Small intestine (tissue), 7 donors: ENCODE results near the gene BHLHE40. TPM values are rescaled to one million over a fixed set of nuclear protein-coding genes. Genes with fewer than 3 reads are reported as not detected.

Experiments
- DNase-seq, 2 donors: peaks; one replicate each; pipeline versions ENCODE4 v3.0.0 to v3.0.0-alpha.2; 2013
- FAIRE-seq: peaks from 2 replicates; lab custom pipeline; 2012; peaks lifted over from hg19 to GRCh38; lab: Jason Lieb, UNC
- H3K27ac ChIP-seq, 3 donors: one replicate each; pipeline ENCODE4 v1.5.1; 2013; ENCODE audit warnings: low read length in 2 of 3, mild to moderate bottlenecking in 2 of 3, control low read depth in 1 of 3, inconsistent platforms in 1 of 3, low read depth in 1 of 3, moderate library complexity in 1 of 3
- H3K27me3 ChIP-seq, 3 donors: one replicate each; pipeline ENCODE4 v1.6.1; 2013; ENCODE audit warnings: low read length in 3 of 3, inconsistent platforms in 1 of 3; ENCODE audit not compliant: control insufficient read depth in 3 of 3, insufficient read depth in 3 of 3
- H3K36me3 ChIP-seq, 3 donors: one replicate each; pipeline ENCODE4 v1.6.1; 2013; ENCODE audit warnings: low read length in 3 of 3, inconsistent platforms in 1 of 3, low read depth in 1 of 3, mild to moderate bottlenecking in 1 of 3, moderate library complexity in 1 of 3; ENCODE audit not compliant: control insufficient read depth in 3 of 3, insufficient read depth in 2 of 3
- H3K4me1 ChIP-seq, 3 donors: one replicate each; pipeline ENCODE4 v1.6.1; 2013; ENCODE audit warnings: low read length in 2 of 3, inconsistent platforms in 1 of 3, low read depth in 1 of 3, mild to moderate bottlenecking in 1 of 3, moderate library complexity in 1 of 3; ENCODE audit not compliant: control insufficient read depth in 3 of 3, insufficient read depth in 2 of 3
- H3K4me3 ChIP-seq, 3 donors: one replicate each; pipeline ENCODE4 v1.5.1; 2013; ENCODE audit warnings: low read length in 3 of 3, control low read depth in 1 of 3, inconsistent platforms in 1 of 3, low read depth in 1 of 3, mild to moderate bottlenecking in 1 of 3, moderate library complexity in 1 of 3
- H3K9me3 ChIP-seq, 2 donors: one replicate each; pipeline ENCODE4 v1.6.1; 2013; ENCODE audit warnings: low read depth in 1 of 2, low read length in 1 of 2; ENCODE audit not compliant: control insufficient read depth in 2 of 2, insufficient read depth in 1 of 2
- WGBS, 3 donors: extraction: QIAGEN DNeasy Blood & Tissue Kit; methylation state at CpG; one replicate each; pipeline ENCODE4 v1.1.7; 2013; 5-methylcytosine and 5-hydroxymethylcytosine counted together
- polyA plus RNA-seq, 4 donors: library from polyadenylated mRNA; stranded (reverse) in 3 of 4; unstranded in 1 of 4; fragments of 200-250 nt in 3 of 4; fragments of 120-200 nt in 1 of 4; gene quantifications; one replicate each; pipeline versions ENCODE4 v1.2.1 to v1.2.3, GENCODE V29; 2013
- donor health status: healthy with polysubstance abuse.
- donor health status: control.
- donor health status: control.
- donor health status: Bipolar disorder and iron deficiency.
- donor health status: healthy.

Gene BHLHE40
- polyA plus RNA-seq, 4 donors = 6.3 to 93.3 (median 19.7) TPM

DNA sequence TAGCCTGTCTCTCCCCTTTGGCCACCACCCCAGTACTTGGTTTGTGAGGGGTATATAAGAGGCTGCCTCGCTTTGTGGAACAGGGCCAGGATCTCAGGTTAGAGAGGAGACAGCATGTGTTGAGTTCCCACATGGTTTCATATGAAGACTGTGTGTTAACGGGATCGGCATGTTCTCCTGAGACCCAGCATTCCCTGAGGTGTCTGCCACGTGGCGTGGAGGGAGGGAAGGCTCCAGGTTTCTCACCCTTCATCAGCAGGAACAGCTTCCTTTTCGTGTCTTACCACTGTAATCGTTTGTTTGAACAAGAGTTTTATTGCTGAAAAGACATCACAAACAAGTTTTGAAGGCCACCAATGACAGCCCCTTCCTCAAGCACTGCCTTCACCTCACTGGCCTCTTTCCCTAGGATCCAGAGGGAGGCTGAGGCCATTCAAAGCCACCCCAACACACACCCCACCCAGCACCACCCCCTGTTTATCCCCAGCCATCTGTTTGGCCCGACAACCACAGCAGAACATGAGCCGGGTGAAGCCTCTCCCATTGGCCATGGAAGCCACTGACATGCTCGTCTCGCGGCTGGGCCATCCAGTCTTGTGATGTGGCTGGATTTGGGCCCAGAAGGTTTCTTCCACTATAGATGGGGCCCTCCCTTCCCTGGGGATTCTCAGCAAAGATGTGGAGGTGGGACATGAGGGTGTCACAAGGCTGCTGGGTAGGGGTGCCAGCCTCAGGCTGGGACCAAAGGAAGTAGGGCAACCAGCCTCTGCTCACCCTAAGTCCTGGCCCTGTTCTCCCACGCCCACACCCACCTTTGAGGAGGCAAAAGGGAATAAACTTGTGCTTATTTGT is 10.0 kb downstream of the BHLHE40 start:
- no peaks in the 10 kb centered on the region for H3K27me3 ChIP-seq
- no peak for FAIRE-seq
- WGBS, 3 donors = 57 to 64% (median 61%) methylated on average over 13 of the region's 13 CpGs
- H3K4me1 ChIP-seq = peaks cover 0 to 24% (median 7%) of the 10 kb centered on the region in 3 donors
- no peak overlapping the region for H3K4me3 ChIP-seq
- no peaks in the 10 kb centered on the region for H3K9me3 ChIP-seq
- no peak for DNase-seq
- H3K36me3 ChIP-seq = peaks cover 0 to 12% (median 0%) of the 10 kb centered on the region in 3 donors
- H3K27ac ChIP-seq = peak overlapping the region in 1 of 3 donors; percentile 48

DNA sequence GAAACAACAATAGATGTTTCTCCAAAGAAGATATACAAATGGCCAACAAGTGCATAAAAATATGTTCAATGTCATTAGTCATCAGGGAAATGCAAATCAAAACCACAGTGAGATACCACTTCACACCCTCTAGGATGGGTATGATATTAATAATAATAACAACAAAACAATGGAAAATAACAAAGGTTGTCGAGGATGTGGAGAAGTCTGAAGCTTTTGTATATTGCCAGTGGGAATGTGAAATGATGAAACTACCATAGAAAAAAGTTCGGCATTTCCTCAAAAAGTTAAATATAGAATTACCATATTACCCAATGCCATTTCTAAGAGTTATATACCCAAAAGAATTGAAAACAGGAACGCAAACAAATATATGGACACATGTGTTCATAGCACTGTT is 10.8 kb downstream of the BHLHE40 start:
- H3K4me3 ChIP-seq = no peak overlapping the region
- no peaks in the 10 kb centered on the region for H3K27me3 ChIP-seq
- H3K36me3 ChIP-seq = peaks cover 0 to 7% (median 0%) of the 10 kb centered on the region in 3 donors
- H3K27ac ChIP-seq = no peak overlapping the region
- DNase-seq (no peak), FAIRE-seq (no peak)
- WGBS, 3 donors = 80 to 87% (median 85%) methylated on average over 3 of the region's 3 CpGs
- H3K9me3 ChIP-seq = no peaks in the 10 kb centered on the region
- peaks cover 0 to 20% (median 2%) of the 10 kb centered on the region in 3 donors for H3K4me1 ChIP-seq

DNA sequence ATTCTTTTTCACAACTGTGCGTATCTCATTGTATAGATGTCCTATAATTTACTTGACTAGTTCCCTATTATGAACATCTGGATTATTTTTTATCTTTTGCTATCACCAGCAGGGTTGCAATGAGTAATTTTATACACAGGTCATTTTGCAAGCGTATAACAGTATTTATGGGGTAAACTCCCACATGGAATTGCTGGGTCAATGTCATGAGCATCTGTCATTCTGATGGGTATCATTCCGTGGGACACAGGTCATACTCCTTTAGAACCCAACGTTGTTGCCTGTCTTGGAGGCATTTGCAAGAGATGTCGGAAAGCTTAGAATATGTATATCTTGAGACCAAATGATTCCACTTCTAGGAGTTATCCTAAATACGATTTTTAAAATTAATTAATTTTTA is 12.9 kb downstream of the BHLHE40 start:
- no peak for FAIRE-seq
- Histone ChIP-seq H3K9me3 (no peaks in the 10 kb centered on the region), H3K27ac (no peak overlapping the region), H3K4me3 (no peak overlapping the region), H3K27me3 (no peaks in the 10 kb centered on the region), H3K4me1 (peaks cover 0 to 13% (median 2%) of the 10 kb centered on the region in 3 donors), H3K36me3 (no peaks in the 10 kb centered on the region)
- DNase-seq = no peak
- 85 to 87% (median 86%) methylated on average over 6 of the region's 6 CpGs for WGBS, 3 donors

DNA sequence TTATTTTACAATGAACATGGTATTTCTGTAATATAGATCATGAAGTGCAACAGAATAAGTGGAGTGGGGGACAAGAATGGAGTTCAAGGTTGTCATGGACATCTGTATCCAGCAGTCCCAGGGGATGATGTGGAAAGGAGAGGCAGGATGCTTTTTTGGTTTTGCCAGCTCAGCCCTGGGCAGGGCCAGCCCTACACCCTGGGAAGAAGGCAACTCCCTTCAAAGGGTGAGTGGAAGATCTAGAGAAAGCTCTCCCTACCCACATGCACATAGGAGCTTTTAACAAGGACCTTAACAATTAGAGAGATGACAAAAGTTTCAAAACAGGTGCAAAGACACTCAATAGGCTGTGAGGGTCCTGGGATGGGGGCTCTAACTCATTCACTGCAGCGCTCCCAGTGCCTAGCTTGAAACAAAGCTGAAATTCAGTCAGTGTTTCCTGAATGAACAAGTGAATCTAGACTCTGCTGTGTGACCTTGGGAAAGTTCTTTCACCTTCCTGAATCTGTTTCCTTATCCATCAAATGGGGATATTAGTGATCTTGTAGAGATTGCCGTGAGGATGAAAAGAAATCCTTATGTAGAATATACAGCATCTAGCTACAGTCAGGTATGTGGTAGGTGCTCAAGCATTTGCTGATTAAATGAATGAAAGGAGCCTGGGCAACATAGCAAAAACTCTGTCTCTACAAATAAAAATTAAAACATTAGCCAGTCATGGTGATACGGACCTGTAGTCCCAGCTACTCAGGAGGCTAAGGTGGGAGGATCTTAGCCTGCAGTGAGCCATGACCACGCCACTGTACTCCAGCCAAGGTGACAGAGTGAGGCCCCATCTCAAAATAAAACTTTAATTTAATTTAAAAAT is 14.3 kb downstream of the BHLHE40 start:
- no peak for FAIRE-seq
- DNase-seq = no peak
- Histone ChIP-seq H3K36me3 (no peaks in the 10 kb centered on the region), H3K4me3 (no peak overlapping the region), H3K27ac (no peak overlapping the region), H3K27me3 (no peaks in the 10 kb centered on the region), H3K9me3 (no peaks in the 10 kb centered on the region), H3K4me1 (peaks cover 0 to 10% (median 2%) of the 10 kb centered on the region in 3 donors)
- WGBS, 3 donors = 87 to 96% (median 95%) methylated on average over 4 of the region's 4 CpGs

DNA sequence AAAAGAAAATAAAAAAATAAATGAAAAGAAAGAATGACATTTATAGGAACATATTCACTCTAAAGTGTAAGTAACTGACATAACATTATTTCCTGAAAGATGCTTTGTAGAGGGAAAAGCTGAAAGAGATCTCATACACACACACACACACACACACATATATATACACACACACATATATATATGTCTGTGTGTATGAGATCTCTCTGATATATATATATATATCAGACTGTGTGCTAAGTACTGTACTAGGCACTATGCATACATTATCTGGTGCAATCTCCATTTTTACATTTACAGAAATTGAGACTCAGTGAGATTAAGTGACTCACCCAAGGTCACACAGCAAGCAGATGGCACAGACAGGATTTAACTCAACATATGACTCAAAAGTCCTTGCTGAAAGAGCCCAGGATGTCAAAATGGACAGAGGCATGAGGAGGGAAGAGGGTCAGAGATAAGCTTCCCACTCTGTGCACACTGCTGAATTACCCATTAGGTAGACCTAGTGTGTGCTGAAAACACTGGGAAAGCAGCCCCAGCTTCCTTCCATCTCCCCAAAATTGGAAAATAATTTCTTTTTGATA is 15.0 kb downstream of the BHLHE40 start:
- Histone ChIP-seq H3K9me3 (no peaks in the 10 kb centered on the region), H3K4me1 (peaks cover 0 to 10% (median 2%) of the 10 kb centered on the region in 3 donors), H3K36me3 (no peaks in the 10 kb centered on the region), H3K4me3 (no peak overlapping the region), H3K27ac (no peak overlapping the region), H3K27me3 (no peaks in the 10 kb centered on the region)
- FAIRE-seq (no peak), DNase-seq (no peak)

DNA sequence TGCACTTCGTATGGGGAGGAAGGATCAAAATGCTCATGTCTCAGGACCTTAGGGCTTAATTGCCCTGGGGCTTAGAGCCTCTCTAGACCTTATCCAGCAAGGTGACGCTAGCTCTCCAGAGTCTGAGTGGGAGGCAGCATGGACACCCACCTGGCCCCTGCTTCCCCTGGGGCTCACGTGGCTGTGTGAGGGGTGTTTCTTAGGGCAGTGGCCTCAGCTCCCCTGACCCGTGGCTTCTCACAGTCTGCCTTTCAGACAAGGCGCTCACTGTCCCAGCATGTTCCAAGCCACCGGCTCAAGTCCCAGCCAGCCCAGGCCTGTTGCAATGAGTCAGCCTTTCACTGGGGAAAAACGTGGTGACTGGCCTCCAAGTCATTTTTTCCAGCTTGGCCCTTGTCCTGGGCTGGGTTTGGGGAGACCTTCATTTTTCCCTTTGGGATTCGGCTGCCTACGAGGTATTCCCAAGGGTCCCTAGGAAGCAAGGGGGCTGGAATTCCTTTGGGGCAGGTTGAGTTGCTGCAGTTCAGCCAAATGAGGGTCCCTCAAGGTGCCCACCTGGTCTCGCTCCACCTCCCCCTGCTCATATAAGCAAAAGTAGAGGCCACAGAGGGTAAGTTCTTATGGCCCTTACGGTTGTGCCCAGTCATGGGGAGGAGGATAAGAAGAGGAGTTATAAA is 15.7 kb downstream of the BHLHE40 start:
- Histone ChIP-seq H3K27ac (peak overlapping the region in 1 of 3 donors; percentile 60), H3K4me3 (no peak overlapping the region), H3K9me3 (no peaks in the 10 kb centered on the region), H3K4me1 (peaks cover 0 to 10% (median 0%) of the 10 kb centered on the region in 3 donors), H3K27me3 (no peaks in the 10 kb centered on the region), H3K36me3 (no peaks in the 10 kb centered on the region)
- FAIRE-seq = no peak
- DNase-seq = no peak
- WGBS, 3 donors = 71 to 81% (median 79%) methylated on average over 11 of the region's 11 CpGs

DNA sequence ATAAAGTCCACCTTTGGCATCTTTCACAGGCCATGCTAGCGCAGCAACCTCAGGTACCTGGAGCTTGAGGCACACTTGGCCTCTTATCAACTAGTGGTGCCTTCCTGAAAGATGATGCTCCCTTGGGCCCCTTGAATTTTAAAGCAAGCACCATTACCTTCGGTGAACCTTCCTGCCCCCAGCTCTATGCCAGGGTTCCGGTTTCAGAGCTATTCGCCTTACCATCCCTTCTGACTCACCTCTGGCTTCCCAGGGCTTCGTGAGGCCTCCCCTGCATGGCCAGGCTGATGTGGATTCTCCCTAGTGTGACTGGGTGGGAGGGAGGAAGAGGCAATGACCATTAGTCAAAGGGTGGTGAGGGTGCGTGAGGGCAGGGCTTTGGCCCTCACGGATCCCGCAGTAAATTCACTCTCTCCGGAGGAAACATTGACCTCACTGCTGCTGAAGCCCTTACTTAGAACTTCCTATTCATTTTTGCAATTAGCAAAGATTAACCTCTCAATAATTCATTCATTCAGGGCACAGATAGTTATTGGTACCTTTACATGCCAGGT is 16.3 kb downstream of the BHLHE40 start:
- FAIRE-seq (no peak), DNase-seq (no peak)
- Histone ChIP-seq H3K4me1 (peaks cover 0 to 10% (median 0%) of the 10 kb centered on the region in 3 donors), H3K36me3 (no peaks in the 10 kb centered on the region), H3K4me3 (no peak overlapping the region), H3K27ac (no peak overlapping the region), H3K9me3 (no peaks in the 10 kb centered on the region), H3K27me3 (no peaks in the 10 kb centered on the region)
- WGBS, 3 donors = 82 to 86% (median 83%) methylated on average over 9 of the region's 9 CpGs
